OCI-LY7 (cell line): ENCODE data around the gene CENPP. TPM values are rescaled to one million over a fixed set of nuclear protein-coding genes. Genes with fewer than 3 reads are reported as not detected.

Source experiments
- BruUV-seq: library from RNA; stranded (reverse); fragments of 400-500 nt; replicated peaks from 2 replicates; lab custom pipeline; 2021; lab: Mats Ljungman, UMichigan
- CTCF ChIA-PET: fragments of 300-600 bp; sonication (Branson Sonifier 250); formaldehyde crosslinking; loops from one replicate; lab custom pipeline; 2022; ENCODE audit warnings: antibody characterized with exemption; ENCODE audit not compliant: unreplicated experiment; lab: Charles Lee
- POLR2A ChIA-PET: fragments of 300-600 bp; sonication (Branson Sonifier 250); formaldehyde crosslinking; loops from one replicate; lab custom pipeline; 2022; ENCODE audit warnings: antibody characterized with exemption; lab: Charles Lee
- DNase-seq: peaks from one replicate; pipeline ENCODE4 v3.0.0-alpha.2; 2015; ENCODE audit warnings: low spot score
- H2AFZ ChIP-seq: fragments of 200-600 bp; sonication (generic), shearing (Covaris generic); 2 replicates; pipeline ENCODE4 v1.6.1; 2014; ENCODE audit warnings: mild to moderate bottlenecking, antibody characterized with exemption, low read length, moderate library complexity
- H3K27ac ChIP-seq: fragments of 200-600 bp; sonication (generic); 2 replicates; pipeline ENCODE4 v1.5.1; 2014; ENCODE audit warnings: mixed run types, low read depth, mild to moderate bottlenecking, moderate library complexity, low read length, inconsistent platforms; ENCODE audit not compliant: poor library complexity, severe bottlenecking
- H3K36me3 ChIP-seq: fragments of 200-600 bp; sonication (generic); 2 replicates; pipeline ENCODE4 v1.6.1; 2014; ENCODE audit warnings: mild to moderate bottlenecking, antibody characterized with exemption, low read length, moderate library complexity, mixed read lengths; ENCODE audit not compliant: insufficient read depth
- H3K4me1 ChIP-seq: fragments of 200-600 bp; sonication (generic); 2 replicates; pipeline ENCODE4 v1.5.1; 2014; ENCODE audit warnings: mild to moderate bottlenecking, low read length; ENCODE audit not compliant: insufficient read depth, poor library complexity, severe bottlenecking
- H3K4me2 ChIP-seq: fragments of 200-600 bp; sonication (generic); 2 replicates; pipeline ENCODE4 v1.6.1; 2014; ENCODE audit warnings: mild to moderate bottlenecking, low read length
- H3K4me3 ChIP-seq: fragments of 200-600 bp; sonication (generic); 2 replicates; pipeline ENCODE4 v1.5.1; 2014; ENCODE audit warnings: mild to moderate bottlenecking, low read depth, low read length; ENCODE audit not compliant: poor library complexity, severe bottlenecking
- H3K79me2 ChIP-seq: fragments of 200-600 bp; sonication (generic); 2 replicates; pipeline ENCODE4 v1.6.1; 2016; ENCODE audit warnings: low read depth, mild to moderate bottlenecking, low read length, moderate library complexity, mixed read lengths; ENCODE audit not compliant: insufficient read depth
- H3K9me2 ChIP-seq: fragments of 200-600 bp; sonication (generic); 2 replicates; pipeline ENCODE4 v1.6.1; 2016; ENCODE audit warnings: mild to moderate bottlenecking, low read length, mixed read lengths; ENCODE audit not compliant: insufficient read depth
- H3K9me3 ChIP-seq: fragments of 200-600 bp; sonication (generic); 2 replicates; pipeline ENCODE4 v1.6.1; 2014; ENCODE audit warnings: mild to moderate bottlenecking, mixed run types, low read length, mixed read lengths
- H4K20me1 ChIP-seq: fragments of 200-600 bp; sonication (generic); 2 replicates; pipeline ENCODE4 v1.6.1; 2014; ENCODE audit warnings: mild to moderate bottlenecking, antibody characterized with exemption, low read length, moderate library complexity, mixed read lengths; ENCODE audit not compliant: insufficient read depth
- EZH2phosphoT487 ChIP-seq: fragments of 200-600 bp; sonication (generic); IDR thresholded peaks from 2 replicates; pipeline ENCODE4 v1.6.1; 2018; ENCODE audit warnings: low read depth, borderline replicate concordance, mild to moderate bottlenecking, mixed run types, antibody characterized with exemption, low read length, moderate library complexity, mixed read lengths
- intact Hi-C: fragments of 100-400 bp; cut with micrococcal nuclease; formaldehyde crosslinking; loops from one replicate; pipeline ENCODE4 v1.10.0; 2022; ENCODE audit not compliant: unreplicated experiment
- total RNA-seq, 2 experiments: library from RNA; depleted of rRNA in 1 of 2; stranded (reverse); fragments of >200 nt in 1 of 2; shearing (Covaris generic) in 1 of 2; gene quantifications; 2 replicates each; pipeline ENCODE4 v1.2.3, GENCODE V29; 2014 to 2022
- TF ChIP-seq, protein P1 (sequence below): fragments of 200-600 bp; sonication (generic); conservative IDR thresholded peaks from 2 replicates; pipeline ENCODE4 v1.5.1; 2014; ENCODE audit warnings: mild to moderate bottlenecking, antibody characterized with exemption, low read length, moderate library complexity, mixed read lengths

The CENPP gene
- total RNA-seq, 2 experiments from 2014 or later = 25.4 to 30.9 TPM

DNA sequence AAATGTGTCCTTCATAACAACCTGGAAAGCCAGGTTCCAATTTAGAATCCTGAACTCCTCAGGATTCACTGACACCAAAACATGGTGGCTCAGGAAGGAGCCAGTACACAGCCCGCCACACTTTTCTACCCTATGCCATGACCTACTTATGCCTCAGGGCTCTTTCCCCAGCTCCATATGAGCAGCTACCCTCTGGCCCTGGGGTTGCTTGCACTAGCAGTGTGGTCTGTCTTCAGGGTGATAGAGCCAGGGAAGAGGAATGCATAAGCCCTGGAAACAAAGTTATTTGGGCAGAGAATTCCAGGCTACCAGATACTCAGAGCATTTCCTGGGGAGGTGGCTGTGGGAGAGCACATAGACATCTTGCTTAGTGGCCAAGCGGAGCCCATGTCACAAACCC lies 225.0 kb downstream of the CENPP start:
- BruUV-seq = no TSS peak
- intact Hi-C loops = no loop called here
- no peaks in the 10 kb centered on the region for H3K4me1 ChIP-seq
- POLR2A ChIA-PET = no interaction called here
- no peak overlapping the region for H2AFZ ChIP-seq
- H3K4me3 ChIP-seq = no peak overlapping the region
- CTCF ChIA-PET = interaction anchor here (0.5 kb wide), 1 partner anchor 33 kb away, joined by 3 read pairs; no protein-coding TSS in a partner anchor
- H3K79me2 ChIP-seq = no peaks in the 10 kb centered on the region
- no peak for DNase-seq
- H3K4me2 ChIP-seq = no peak overlapping the region
- H3K9me2 ChIP-seq = no peaks in the 10 kb centered on the region
- no peak for TF ChIP-seq EZH2phosphoT487
- TF ChIP-seq, protein P1, sequence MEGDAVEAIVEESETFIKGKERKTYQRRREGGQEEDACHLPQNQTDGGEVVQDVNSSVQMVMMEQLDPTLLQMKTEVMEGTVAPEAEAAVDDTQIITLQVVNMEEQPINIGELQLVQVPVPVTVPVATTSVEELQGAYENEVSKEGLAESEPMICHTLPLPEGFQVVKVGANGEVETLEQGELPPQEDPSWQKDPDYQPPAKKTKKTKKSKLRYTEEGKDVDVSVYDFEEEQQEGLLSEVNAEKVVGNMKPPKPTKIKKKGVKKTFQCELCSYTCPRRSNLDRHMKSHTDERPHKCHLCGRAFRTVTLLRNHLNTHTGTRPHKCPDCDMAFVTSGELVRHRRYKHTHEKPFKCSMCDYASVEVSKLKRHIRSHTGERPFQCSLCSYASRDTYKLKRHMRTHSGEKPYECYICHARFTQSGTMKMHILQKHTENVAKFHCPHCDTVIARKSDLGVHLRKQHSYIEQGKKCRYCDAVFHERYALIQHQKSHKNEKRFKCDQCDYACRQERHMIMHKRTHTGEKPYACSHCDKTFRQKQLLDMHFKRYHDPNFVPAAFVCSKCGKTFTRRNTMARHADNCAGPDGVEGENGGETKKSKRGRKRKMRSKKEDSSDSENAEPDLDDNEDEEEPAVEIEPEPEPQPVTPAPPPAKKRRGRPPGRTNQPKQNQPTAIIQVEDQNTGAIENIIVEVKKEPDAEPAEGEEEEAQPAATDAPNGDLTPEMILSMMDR = no peak
- H3K9me3 ChIP-seq = no peaks in the 10 kb centered on the region
- no peaks in the 10 kb centered on the region for H4K20me1 ChIP-seq
- no peaks in the 10 kb centered on the region for H3K36me3 ChIP-seq
- H3K27ac ChIP-seq = no peak overlapping the region

DNA sequence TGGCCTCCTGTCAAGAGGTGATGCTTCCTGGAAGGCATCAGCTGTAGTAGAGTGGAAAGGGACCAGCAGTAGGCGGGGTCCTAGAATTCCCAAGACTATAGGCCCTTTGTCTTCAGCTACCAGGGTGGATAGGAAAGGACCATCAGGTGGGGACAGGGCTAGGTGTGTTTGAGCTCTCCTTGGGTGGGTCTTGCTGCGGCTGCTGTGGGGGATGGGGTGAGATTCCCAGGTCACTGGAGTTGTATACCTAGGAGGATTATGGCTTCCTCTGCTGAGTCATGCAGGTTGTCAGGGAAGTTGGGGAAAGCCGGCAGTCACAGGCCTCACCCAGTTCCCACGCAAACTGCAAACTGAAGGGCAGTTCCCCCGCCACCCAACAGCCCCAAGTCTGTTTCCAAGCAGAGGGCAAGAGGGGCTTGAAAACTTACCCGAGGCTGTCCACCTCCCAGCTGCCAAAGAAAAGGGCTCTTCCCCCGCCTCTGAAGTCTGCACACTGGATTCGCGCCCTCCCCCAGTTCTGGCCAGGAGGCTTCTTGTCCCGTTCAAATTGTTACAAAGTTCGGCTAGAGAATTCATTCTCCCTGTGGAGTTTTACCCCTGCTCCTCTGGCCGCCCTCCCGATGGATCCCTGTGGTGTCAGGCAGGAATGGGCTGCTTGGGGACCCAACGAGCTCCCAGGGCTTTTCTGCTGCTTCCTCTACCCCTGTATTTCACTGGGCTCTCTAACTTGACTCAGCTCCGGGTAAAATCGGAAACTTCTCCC lies 233.0 kb downstream of the CENPP start:
- Histone ChIP-seq H4K20me1 (no peaks in the 10 kb centered on the region), H3K4me1 (no peaks in the 10 kb centered on the region), H3K79me2 (no peaks in the 10 kb centered on the region), H3K27ac (no peak overlapping the region), H3K9me3 (no peaks in the 10 kb centered on the region), H3K4me3 (no peak overlapping the region), H3K36me3 (no peaks in the 10 kb centered on the region), H3K9me2 (no peaks in the 10 kb centered on the region), H3K4me2 (no peak overlapping the region), H2AFZ (no peak overlapping the region)
- BruUV-seq = no TSS peak
- CTCF ChIA-PET = no interaction called here
- POLR2A ChIA-PET = no interaction called here
- DNase-seq = no peak
- intact Hi-C loops = no loop called here
- TF ChIP-seq, protein P1 = no peak
- TF ChIP-seq EZH2phosphoT487 = no peak
